Measurements from ENCODE around the gene MUC5AC.
"Not testable (repeated sequence)": the region's sequence is repeated elsewhere in the genome, so short reads cannot be mapped to it uniquely, and the experiment has no call there.

MUC5AC gene

DNA sequence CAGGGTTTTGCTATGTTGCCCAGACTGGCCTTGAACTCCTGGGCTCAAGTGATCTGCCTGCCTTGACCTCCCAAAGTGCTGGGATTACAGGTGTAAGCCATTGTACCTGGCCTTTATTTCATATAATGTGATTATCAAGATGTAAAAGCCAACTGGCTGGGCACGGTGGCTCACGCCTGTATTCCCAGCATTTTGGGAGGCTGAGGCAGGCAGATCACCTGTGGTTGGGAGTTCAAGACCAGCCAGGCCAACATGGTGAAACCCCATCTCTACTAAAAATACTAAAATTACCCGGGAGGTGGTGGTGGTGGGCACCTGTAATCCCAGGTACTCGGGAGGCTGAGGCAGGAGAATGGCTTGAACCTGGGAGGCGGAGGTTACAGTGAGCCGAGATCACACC lies 42.5 kb upstream of the MUC5AC start:
- not testable (repeated sequence) for H3K27me3 ChIP-seq (ENCODE audit: control insufficient read depth in 1 of 2, insufficient read depth in 2 of 2, low read length in 2 of 2); H3K9me3 ChIP-seq (ENCODE audit: control insufficient read depth in 2 of 2, low read length in 2 of 2); H3K36me3 ChIP-seq (ENCODE audit: control insufficient read depth in 2 of 2, insufficient read depth in 2 of 2, low read length in 2 of 2); H3K27ac ChIP-seq (ENCODE audit: low read length); H3K4me1 ChIP-seq (ENCODE audit: control insufficient read depth, insufficient read depth, low read length); H3K4me3 ChIP-seq (ENCODE audit: low read length in 2 of 2); H3K9ac ChIP-seq (ENCODE audit: low read length in 2 of 2)

- Histone ChIP-seq H3K36me3 (ENCODE audit: control insufficient read depth in 2 of 2, insufficient read depth in 2 of 2, low read length in 2 of 2) (no peaks in the 10 kb centered on the region), H3K27ac (ENCODE audit: low read length) (no peak overlapping the region), H3K4me1 (ENCODE audit: control insufficient read depth, insufficient read depth, low read length) (no peaks in the 10 kb centered on the region), H3K9ac (ENCODE audit: low read length in 2 of 2) (no peak overlapping the region), H3K27me3 (ENCODE audit: control insufficient read depth in 1 of 2, insufficient read depth in 2 of 2, low read length in 2 of 2) (peaks cover 6 to 8% of the 10 kb centered on the region in 2 donors), H3K4me3 (ENCODE audit: low read length in 2 of 2) (no peak overlapping the region), H3K9me3 (ENCODE audit: control insufficient read depth in 2 of 2, low read length in 2 of 2) (no peaks in the 10 kb centered on the region)
Measured at GRCh38 chr11:1116104-1116503, 41.6 kb upstream of the MUC5AC start.

DNA sequence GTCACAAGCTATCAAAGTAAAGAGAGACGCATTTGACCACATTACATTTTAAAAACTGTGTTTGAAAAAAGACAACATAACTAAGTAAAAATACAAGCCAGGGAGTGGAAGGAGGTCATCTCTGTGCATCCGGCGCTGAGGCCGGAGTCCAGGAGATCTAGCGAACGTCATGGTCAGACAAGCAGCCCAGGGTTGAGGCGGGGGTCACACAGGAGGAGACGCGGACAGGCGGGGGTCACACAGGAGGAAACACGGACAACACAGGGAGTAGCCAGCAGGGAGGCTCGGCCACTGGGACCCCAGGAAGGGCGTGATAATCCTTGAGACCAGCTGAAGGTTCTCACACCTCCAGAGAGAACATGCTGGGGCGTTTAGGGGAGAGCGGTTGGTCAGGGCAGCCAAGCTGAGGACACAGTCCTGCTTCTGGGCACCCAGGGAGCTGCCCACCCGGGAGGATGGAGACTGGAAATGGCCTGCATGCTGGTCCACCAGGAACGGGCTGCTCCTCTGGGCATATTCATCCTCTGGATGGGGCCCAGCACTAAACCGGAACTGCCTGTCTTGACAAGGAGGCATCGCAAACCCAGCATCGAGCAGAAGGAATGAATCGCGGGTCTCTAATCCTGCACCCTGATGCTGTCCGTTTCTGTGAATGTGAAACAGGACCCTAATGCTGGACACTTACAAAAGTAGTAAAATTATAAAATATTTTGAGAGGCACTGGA lies 40.9 kb upstream of the MUC5AC start:
- Histone ChIP-seq H3K9me3 (ENCODE audit: control insufficient read depth in 2 of 2, low read length in 2 of 2) (no peaks in the 10 kb centered on the region), H3K4me1 (ENCODE audit: control insufficient read depth, insufficient read depth, low read length) (no peaks in the 10 kb centered on the region), H3K27ac (ENCODE audit: low read length) (no peak overlapping the region), H3K27me3 (ENCODE audit: control insufficient read depth in 1 of 2, insufficient read depth in 2 of 2, low read length in 2 of 2) (peaks cover 0 to 6% of the 10 kb centered on the region in 2 donors), H3K9ac (ENCODE audit: low read length in 2 of 2) (no peak overlapping the region), H3K36me3 (ENCODE audit: control insufficient read depth in 2 of 2, insufficient read depth in 2 of 2, low read length in 2 of 2) (no peaks in the 10 kb centered on the region), H3K4me3 (ENCODE audit: low read length in 2 of 2) (no peak overlapping the region)

GRCh38 chr11:1117992-1118391 lies 39.8 kb upstream of the MUC5AC start:
- no peak overlapping the region for H3K4me3 ChIP-seq (ENCODE audit: low read length in 2 of 2)
- peaks cover 0 to 6% of the 10 kb centered on the region in 2 donors for H3K27me3 ChIP-seq (ENCODE audit: control insufficient read depth in 1 of 2, insufficient read depth in 2 of 2, low read length in 2 of 2)
- H3K36me3 ChIP-seq (ENCODE audit: control insufficient read depth in 2 of 2, insufficient read depth in 2 of 2, low read length in 2 of 2) = no peaks in the 10 kb centered on the region
- H3K9me3 ChIP-seq (ENCODE audit: control insufficient read depth in 2 of 2, low read length in 2 of 2) = no peaks in the 10 kb centered on the region
- H3K9ac ChIP-seq (ENCODE audit: low read length in 2 of 2) = no peak overlapping the region
- no peaks in the 10 kb centered on the region for H3K4me1 ChIP-seq (ENCODE audit: control insufficient read depth, insufficient read depth, low read length)
- H3K27ac ChIP-seq (ENCODE audit: low read length) = no peak overlapping the region

DNA sequence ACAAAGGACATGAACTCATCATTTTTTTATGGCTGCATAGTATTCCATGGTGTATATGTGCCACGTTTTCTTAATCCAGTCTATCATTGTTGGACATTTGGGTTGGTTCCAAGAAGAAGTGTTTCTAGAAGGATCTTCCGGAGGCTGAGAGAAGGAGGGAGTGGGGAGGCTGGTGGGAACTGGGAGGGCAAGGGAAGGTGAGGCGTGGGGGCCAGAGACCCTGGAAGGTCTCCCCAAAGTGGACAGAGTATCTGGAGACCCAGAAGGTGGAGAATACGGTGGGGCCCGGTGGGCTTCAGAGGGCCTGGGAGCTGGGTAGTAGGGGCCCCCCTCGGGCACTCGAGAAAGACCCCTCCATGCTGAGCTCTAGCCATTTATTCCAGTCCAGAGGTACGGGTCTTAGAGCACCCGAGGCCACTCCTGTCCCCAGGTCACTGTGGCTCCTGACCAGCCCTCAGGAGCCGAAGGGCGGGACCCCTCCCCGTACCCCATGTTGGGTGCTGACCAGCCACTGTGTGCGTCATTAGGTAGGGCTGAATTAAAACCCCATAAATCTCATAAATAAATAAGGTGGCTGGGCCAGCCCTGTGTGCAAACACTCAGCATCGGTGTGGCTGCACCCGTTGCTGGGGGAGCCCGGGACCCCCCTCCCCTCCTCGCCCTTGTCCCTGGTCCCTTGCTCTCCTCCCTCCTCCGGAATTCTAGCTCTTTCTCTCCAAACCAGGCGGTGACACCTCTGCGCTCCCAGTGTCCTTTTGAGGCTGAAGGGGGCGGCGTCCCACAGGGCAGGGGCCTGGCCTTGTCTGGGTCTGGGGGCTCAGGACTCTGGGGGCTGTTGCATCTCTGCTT lies 38.8 kb upstream of the MUC5AC start:
- Histone ChIP-seq H3K27me3 (ENCODE audit: control insufficient read depth in 1 of 2, insufficient read depth in 2 of 2, low read length in 2 of 2) (peaks cover under 1 to 6% of the 10 kb centered on the region in 2 donors), H3K4me3 (ENCODE audit: low read length in 2 of 2) (no peak overlapping the region), H3K27ac (ENCODE audit: low read length) (no peak overlapping the region), H3K9me3 (ENCODE audit: control insufficient read depth in 2 of 2, low read length in 2 of 2) (no peaks in the 10 kb centered on the region), H3K36me3 (ENCODE audit: control insufficient read depth in 2 of 2, insufficient read depth in 2 of 2, low read length in 2 of 2) (no peaks in the 10 kb centered on the region), H3K4me1 (ENCODE audit: control insufficient read depth, insufficient read depth, low read length) (no peaks in the 10 kb centered on the region), H3K9ac (ENCODE audit: low read length in 2 of 2) (no peak overlapping the region)

GRCh38 chr11:1119604-1120146 lies 38.1 kb upstream of the MUC5AC start:
- no peak overlapping the region for H3K4me3 ChIP-seq (ENCODE audit: low read length in 2 of 2)
- no peak overlapping the region for H3K27ac ChIP-seq (ENCODE audit: low read length)
- H3K9ac ChIP-seq (ENCODE audit: low read length in 2 of 2) = no peak overlapping the region
- no peaks in the 10 kb centered on the region for H3K36me3 ChIP-seq (ENCODE audit: control insufficient read depth in 2 of 2, insufficient read depth in 2 of 2, low read length in 2 of 2)
- H3K27me3 ChIP-seq (ENCODE audit: control insufficient read depth in 1 of 2, insufficient read depth in 2 of 2, low read length in 2 of 2) = peaks cover 4 to 6% of the 10 kb centered on the region in 2 donors
- H3K4me1 ChIP-seq (ENCODE audit: control insufficient read depth, insufficient read depth, low read length) = no peaks in the 10 kb centered on the region
- no peaks in the 10 kb centered on the region for H3K9me3 ChIP-seq (ENCODE audit: control insufficient read depth in 2 of 2, low read length in 2 of 2)

- no peak overlapping the region for H3K4me3 ChIP-seq (ENCODE audit: low read length in 2 of 2)
- H3K27me3 ChIP-seq (ENCODE audit: control insufficient read depth in 1 of 2, insufficient read depth in 2 of 2, low read length in 2 of 2) = peaks cover 4 to 6% of the 10 kb centered on the region in 2 donors
- no peaks in the 10 kb centered on the region for H3K9me3 ChIP-seq (ENCODE audit: control insufficient read depth in 2 of 2, low read length in 2 of 2)
- no peak overlapping the region for H3K27ac ChIP-seq (ENCODE audit: low read length)
- H3K4me1 ChIP-seq (ENCODE audit: control insufficient read depth, insufficient read depth, low read length) = no peaks in the 10 kb centered on the region
- H3K9ac ChIP-seq (ENCODE audit: low read length in 2 of 2) = no peak overlapping the region
- H3K36me3 ChIP-seq (ENCODE audit: control insufficient read depth in 2 of 2, insufficient read depth in 2 of 2, low read length in 2 of 2) = no peaks in the 10 kb centered on the region
Measured at GRCh38 chr11:1120532-1121330, 37.0 kb upstream of the MUC5AC start.

DNA sequence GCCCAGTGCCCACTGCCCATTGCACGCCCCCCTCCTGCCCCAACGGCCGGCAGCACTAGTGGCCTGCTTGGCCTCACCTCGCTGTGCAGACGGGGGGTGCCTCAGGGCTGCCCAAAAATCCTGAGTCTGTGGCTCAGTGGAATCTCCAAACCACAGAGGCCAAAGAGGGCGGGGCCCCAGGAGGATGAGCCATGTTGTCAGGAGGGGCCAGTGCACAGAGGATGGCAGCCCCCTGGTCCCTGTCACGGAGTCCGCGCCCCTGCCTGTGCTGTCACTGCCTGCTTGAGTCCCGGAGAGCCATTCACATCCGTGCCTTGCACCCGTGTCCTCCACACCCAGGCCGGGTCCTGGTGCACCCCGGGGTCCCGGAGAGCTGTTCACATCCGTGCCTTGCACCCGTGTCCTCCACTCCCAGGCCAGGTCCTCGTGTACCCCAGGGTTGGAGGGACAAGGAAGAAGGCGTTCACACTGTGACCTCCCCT lies 36.4 kb upstream of the MUC5AC start:
- H3K4me3 ChIP-seq (ENCODE audit: low read length in 2 of 2) = no peak overlapping the region
- H3K27me3 ChIP-seq (ENCODE audit: control insufficient read depth in 1 of 2, insufficient read depth in 2 of 2, low read length in 2 of 2) = peaks cover 4 to 6% of the 10 kb centered on the region in 2 donors
- no peaks in the 10 kb centered on the region for H3K9me3 ChIP-seq (ENCODE audit: control insufficient read depth in 2 of 2, low read length in 2 of 2)
- no peaks in the 10 kb centered on the region for H3K4me1 ChIP-seq (ENCODE audit: control insufficient read depth, insufficient read depth, low read length)
- no peak overlapping the region for H3K9ac ChIP-seq (ENCODE audit: low read length in 2 of 2)
- no peak overlapping the region for H3K27ac ChIP-seq (ENCODE audit: low read length)
- no peaks in the 10 kb centered on the region for H3K36me3 ChIP-seq (ENCODE audit: control insufficient read depth in 2 of 2, insufficient read depth in 2 of 2, low read length in 2 of 2)

DNA sequence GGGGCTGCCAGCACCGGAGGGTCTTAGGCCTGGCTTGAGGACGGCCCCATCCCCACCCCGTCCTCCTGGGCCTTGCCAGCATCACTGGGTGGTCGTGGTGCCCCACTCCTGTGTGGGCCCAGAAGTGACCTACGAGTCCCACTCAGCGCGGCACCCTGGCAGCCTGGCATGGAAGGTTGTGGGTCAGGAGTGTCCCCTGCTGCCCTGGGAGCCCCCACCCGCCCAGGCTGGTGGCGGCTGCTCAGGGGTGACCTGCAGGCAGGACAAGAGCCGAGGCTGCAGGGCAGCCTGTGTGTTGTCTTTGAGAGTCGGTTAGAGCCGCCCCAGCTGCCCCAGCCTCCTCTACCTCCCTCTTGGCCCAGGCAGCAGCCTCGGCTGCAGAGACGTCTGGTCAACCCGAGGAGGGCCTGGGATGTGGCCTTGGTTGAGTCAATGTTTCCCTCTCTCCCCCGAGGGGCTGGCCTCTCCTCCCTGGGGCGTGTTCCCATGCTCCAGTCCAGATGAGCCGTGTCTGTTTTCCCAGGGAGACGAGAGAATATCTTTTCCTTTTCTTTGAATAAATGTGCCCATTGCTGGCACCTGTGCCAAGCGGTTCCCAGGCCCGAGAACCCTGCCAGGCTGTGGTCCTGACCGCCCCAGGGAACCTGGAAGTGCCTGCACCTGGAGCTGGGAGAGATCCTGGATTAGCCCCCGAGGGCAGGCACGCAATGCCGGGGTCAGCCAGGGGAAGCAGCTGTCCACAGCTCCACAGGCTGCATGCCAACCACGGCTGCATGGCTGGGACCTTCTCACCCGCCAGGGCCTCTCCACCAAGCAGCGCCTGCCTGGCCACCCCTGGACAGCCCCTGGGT lies 35.7 kb upstream of the MUC5AC start:
- no peak overlapping the region for H3K9ac ChIP-seq (ENCODE audit: low read length in 2 of 2)
- no peaks in the 10 kb centered on the region for H3K4me1 ChIP-seq (ENCODE audit: control insufficient read depth, insufficient read depth, low read length)
- peaks cover 4 to 6% of the 10 kb centered on the region in 2 donors for H3K27me3 ChIP-seq (ENCODE audit: control insufficient read depth in 1 of 2, insufficient read depth in 2 of 2, low read length in 2 of 2)
- H3K27ac ChIP-seq (ENCODE audit: low read length) = no peak overlapping the region
- no peak overlapping the region for H3K4me3 ChIP-seq (ENCODE audit: low read length in 2 of 2)
- H3K9me3 ChIP-seq (ENCODE audit: control insufficient read depth in 2 of 2, low read length in 2 of 2) = no peaks in the 10 kb centered on the region
- H3K36me3 ChIP-seq (ENCODE audit: control insufficient read depth in 2 of 2, insufficient read depth in 2 of 2, low read length in 2 of 2) = no peaks in the 10 kb centered on the region

GRCh38 chr11:1122664-1123002 lies 35.1 kb upstream of the MUC5AC start:
- no peak overlapping the region for H3K27ac ChIP-seq (ENCODE audit: low read length)
- H3K27me3 ChIP-seq (ENCODE audit: control insufficient read depth in 1 of 2, insufficient read depth in 2 of 2, low read length in 2 of 2) = peaks cover 4 to 6% of the 10 kb centered on the region in 2 donors
- H3K4me1 ChIP-seq (ENCODE audit: control insufficient read depth, insufficient read depth, low read length) = no peaks in the 10 kb centered on the region
- no peak overlapping the region for H3K4me3 ChIP-seq (ENCODE audit: low read length in 2 of 2)
- no peaks in the 10 kb centered on the region for H3K36me3 ChIP-seq (ENCODE audit: control insufficient read depth in 2 of 2, insufficient read depth in 2 of 2, low read length in 2 of 2)
- no peaks in the 10 kb centered on the region for H3K9me3 ChIP-seq (ENCODE audit: control insufficient read depth in 2 of 2, low read length in 2 of 2)
- no peak overlapping the region for H3K9ac ChIP-seq (ENCODE audit: low read length in 2 of 2)

All from stomach smooth muscle (tissue), 2 donors.